Activated CD4-positive, alpha-beta T cell treated with anti-CD3 and anti-CD28 coated beads, Interleukin-2, Interleukin-4, amounts not matched to agents 100 ng/mL and 50 ng/mL, durations not matched to agents 16 hours and 8 hours (primary cell): ENCODE measurements around the gene CNTNAP3B.
"Not testable (repeated sequence)": the region's sequence is repeated elsewhere in the genome, so short reads cannot be mapped to it uniquely, and the experiment has no call there.

Experiments used
- DNase-seq: peaks from one replicate; pipeline ENCODE4 v3.0.0-alpha.2; 2020; ENCODE audit warnings: low spot score

CNTNAP3B gene

GRCh38 chr9:42129073-42129729 is at the start of gene CNTNAP3B:
CNTNAP3B (minus strand) TSS chr9:42129426; CDS start chr9:42129094, 332 bp downstream.
- not testable (repeated sequence) for DNase-seq

- peak; percentile 13 for DNase-seq
Observed at GRCh38 chr9:42160299-42160698, 31.1 kb upstream of the CNTNAP3B start.

GRCh38 chr9:42127056-42127841 is 2.0 kb downstream of the CNTNAP3B start:
- DNase-seq: not testable (repeated sequence)

- DNase-seq: not testable (repeated sequence)
Observed at GRCh38 chr9:42121007-42121406, 8.2 kb downstream of the CNTNAP3B start.

GRCh38 chr9:42095929-42096328 is 33.3 kb downstream of the CNTNAP3B start:
- DNase-seq: not testable (repeated sequence)

GRCh38 chr9:42084559-42084952 is 44.7 kb downstream of the CNTNAP3B start:
- not testable (repeated sequence) for DNase-seq

GRCh38 chr9:42083877-42084558 is 45.2 kb downstream of the CNTNAP3B start:
- not testable (repeated sequence) for DNase-seq

- DNase-seq: not testable (repeated sequence)
Observed at GRCh38 chr9:42080376-42080775, 48.9 kb downstream of the CNTNAP3B start.

- not testable (repeated sequence) for DNase-seq
Observed at GRCh38 chr9:42074868-42075267, 54.4 kb downstream of the CNTNAP3B start.

GRCh38 chr9:42071026-42071425 is 58.2 kb downstream of the CNTNAP3B start:
- not testable (repeated sequence) for DNase-seq

GRCh38 chr9:42070035-42070799 is 59.0 kb downstream of the CNTNAP3B start:
- not testable (repeated sequence) for DNase-seq

GRCh38 chr9:42053874-42054273 is 75.4 kb downstream of the CNTNAP3B start:
- not testable (repeated sequence) for DNase-seq

GRCh38 chr9:42050701-42051100 is 78.5 kb downstream of the CNTNAP3B start:
- not testable (repeated sequence) for DNase-seq

- DNase-seq: not testable (repeated sequence)
Observed at GRCh38 chr9:42044422-42045010, 84.7 kb downstream of the CNTNAP3B start.

GRCh38 chr9:42033541-42033940 is 95.7 kb downstream of the CNTNAP3B start:
- not testable (repeated sequence) for DNase-seq

GRCh38 chr9:42020639-42021038 is 108.6 kb downstream of the CNTNAP3B start:
- DNase-seq: not testable (repeated sequence)

GRCh38 chr9:42018220-42018922 is 110.9 kb downstream of the CNTNAP3B start:
- not testable (repeated sequence) for DNase-seq

- DNase-seq: not testable (repeated sequence)
Observed at GRCh38 chr9:42014317-42014716, 114.9 kb downstream of the CNTNAP3B start.

- not testable (repeated sequence) for DNase-seq
Observed at GRCh38 chr9:41991607-41992006, 137.6 kb downstream of the CNTNAP3B start.

- not testable (repeated sequence) for DNase-seq
Observed at GRCh38 chr9:41980271-41980670, 149.0 kb downstream of the CNTNAP3B start.
